Activated T-cell treated with anti-CD3 and anti-CD28 coated beads for 48 hours (primary cell): ENCODE results near the gene CDC123.
"Not testable (repeated sequence)": the region's sequence is repeated elsewhere in the genome, so short reads cannot be mapped to it uniquely, and the experiment has no call there.

Experiments used
- DNase-seq: peaks from one replicate; pipeline ENCODE4 v3.0.0-alpha.2; 2020; ENCODE audit warnings: low read depth

CDC123 gene

GRCh38 chr10:12189426-12189825 lies 6.6 kb upstream of the CDC123 start:
- DNase-seq: no peak

GRCh38 chr10:12191715-12192114 lies 4.3 kb upstream of the CDC123 start:
- DNase-seq: no peak

- no peak for DNase-seq
Measured at GRCh38 chr10:12193193-12193592, 2.8 kb upstream of the CDC123 start.

- DNase-seq: no peak
Measured at GRCh38 chr10:12194752-12195271, 1.2 kb upstream of the CDC123 start.

GRCh38 chr10:12195281-12195602 lies 746 bp upstream of the CDC123 start:
- DNase-seq: no peak

- DNase-seq: no peak
Measured at GRCh38 chr10:12196531-12197211, 683 bp downstream of the CDC123 start.

- no peak for DNase-seq
Measured at GRCh38 chr10:12198156-12198555, 2.2 kb downstream of the CDC123 start.

- DNase-seq: no peak
Measured at GRCh38 chr10:12200850-12201249, 4.9 kb downstream of the CDC123 start.

GRCh38 chr10:12201543-12201942 lies 5.6 kb downstream of the CDC123 start:
- no peak for DNase-seq

GRCh38 chr10:12202226-12202625 lies 6.2 kb downstream of the CDC123 start:
- no peak for DNase-seq

GRCh38 chr10:12205082-12205481 lies 9.1 kb downstream of the CDC123 start:
- DNase-seq: no peak

- no peak for DNase-seq
Measured at GRCh38 chr10:12207114-12207513, 11.1 kb downstream of the CDC123 start.

GRCh38 chr10:12208460-12208859 lies 12.5 kb downstream of the CDC123 start:
- no peak for DNase-seq

- no peak for DNase-seq
Measured at GRCh38 chr10:12212454-12212853, 16.5 kb downstream of the CDC123 start.

GRCh38 chr10:12213621-12214020 lies 17.6 kb downstream of the CDC123 start:
- DNase-seq: no peak

GRCh38 chr10:12214093-12214492 lies 18.1 kb downstream of the CDC123 start:
- DNase-seq: no peak

GRCh38 chr10:12214763-12215218 lies 18.8 kb downstream of the CDC123 start:
- DNase-seq: no peak

- DNase-seq: no peak
Measured at GRCh38 chr10:12218991-12219390, 23.0 kb downstream of the CDC123 start.

GRCh38 chr10:12221323-12222298 lies 25.6 kb downstream of the CDC123 start:
- no peak for DNase-seq

GRCh38 chr10:12225444-12225843 lies 29.5 kb downstream of the CDC123 start:
- no peak for DNase-seq

- not testable (repeated sequence) for DNase-seq
Measured at GRCh38 chr10:12226438-12226837, 30.4 kb downstream of the CDC123 start.

GRCh38 chr10:12228851-12229250 lies 32.9 kb downstream of the CDC123 start:
- no peak for DNase-seq

- not testable (repeated sequence) for DNase-seq
Measured at GRCh38 chr10:12234687-12235086, 38.7 kb downstream of the CDC123 start.
